ENCODE measurements around the gene ZSCAN30. TPM values are rescaled to one million over a fixed set of nuclear protein-coding genes. Genes with fewer than 3 reads are reported as not detected.

The ZSCAN30 gene
- total RNA-seq, 1 experiment from 2014 or later: 8.1 TPM

- no peak for DNase-seq (ENCODE audit: extremely low read depth, low read depth)
Measured at GRCh38 chr18:35283923-35284794, 5.9 kb downstream of the ZSCAN30 start.

GRCh38 chr18:35282353-35282752 is 7.7 kb downstream of the ZSCAN30 start:
- DNase-seq (ENCODE audit: extremely low read depth, low read depth): no peak

- DNase-seq (ENCODE audit: extremely low read depth, low read depth): no peak
Measured at GRCh38 chr18:35278969-35279368, 11.1 kb downstream of the ZSCAN30 start.

- no peak for DNase-seq (ENCODE audit: extremely low read depth, low read depth)
Measured at GRCh38 chr18:35278085-35278484, 11.9 kb downstream of the ZSCAN30 start.

- no peak for DNase-seq (ENCODE audit: extremely low read depth, low read depth)
Measured at GRCh38 chr18:35277633-35278032, 12.4 kb downstream of the ZSCAN30 start.

DNA sequence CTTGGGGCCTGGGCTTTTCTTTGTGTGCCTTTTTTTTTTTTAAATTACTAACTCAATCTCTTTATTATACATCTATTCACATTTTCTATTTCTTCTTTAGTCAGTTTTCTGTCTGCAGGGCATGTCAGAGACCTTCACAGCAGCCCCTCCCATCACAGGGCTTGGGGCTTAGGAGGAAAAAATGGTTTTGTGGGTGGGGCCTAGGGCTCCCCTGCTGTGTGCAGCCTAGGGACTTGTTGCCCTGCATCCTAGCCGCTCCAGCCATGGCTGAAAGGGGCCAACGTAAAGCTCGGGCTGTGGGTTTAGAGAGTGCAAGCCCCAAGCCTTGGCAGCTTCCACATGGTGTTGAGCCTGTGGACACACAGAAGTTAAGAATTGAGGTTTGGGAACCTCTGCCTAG is 13.8 kb downstream of the ZSCAN30 start:
- no peak for DNase-seq (ENCODE audit: extremely low read depth, low read depth)

GRCh38 chr18:35271656-35272055 is 18.4 kb downstream of the ZSCAN30 start:
- DNase-seq (ENCODE audit: extremely low read depth, low read depth): no peak

DNA sequence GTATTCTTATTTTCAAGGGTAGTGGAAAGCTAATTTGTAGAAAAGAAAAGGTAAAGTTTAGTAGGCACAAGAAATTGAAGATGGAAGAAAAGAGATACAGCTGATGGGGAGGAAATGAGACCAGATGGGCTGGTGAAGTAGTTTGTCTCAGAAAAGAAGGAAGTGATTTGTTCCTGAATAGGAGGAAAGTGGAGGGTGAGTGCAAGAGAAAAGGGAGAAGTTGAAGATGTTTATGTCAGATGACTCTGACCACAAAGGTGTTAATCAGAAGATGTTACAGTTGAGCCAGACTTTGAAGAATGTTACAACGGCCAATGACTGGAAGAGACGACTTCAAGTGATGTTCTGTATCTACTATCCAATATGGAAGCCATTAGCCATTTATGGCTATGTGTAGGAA is 21.2 kb downstream of the ZSCAN30 start:
- DNase-seq (ENCODE audit: extremely low read depth, low read depth): no peak

DNA sequence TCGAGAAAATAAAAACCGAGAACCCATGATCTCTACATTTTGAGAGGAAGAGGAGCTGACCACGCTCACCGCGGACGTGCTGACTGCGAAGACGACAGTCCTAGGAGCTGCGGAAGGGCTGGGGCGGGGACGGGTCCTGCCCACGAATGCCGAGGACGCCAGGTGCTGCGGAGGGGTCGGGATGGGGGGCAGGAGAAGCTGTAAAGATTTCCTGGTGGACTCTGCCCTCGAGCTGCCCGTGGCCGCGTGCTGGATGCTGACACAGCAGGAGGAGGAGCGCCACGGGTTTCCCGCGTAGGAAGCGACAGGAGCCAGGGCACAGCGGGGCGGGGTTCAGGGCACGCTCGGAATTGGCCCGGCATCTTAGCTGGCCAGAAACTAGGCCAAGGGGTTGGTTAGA is 22.2 kb downstream of the ZSCAN30 start:
- no peak for DNase-seq (ENCODE audit: extremely low read depth, low read depth)

- DNase-seq (ENCODE audit: extremely low read depth, low read depth): no peak
Measured at GRCh38 chr18:35267161-35267651, 22.8 kb downstream of the ZSCAN30 start.

DNA sequence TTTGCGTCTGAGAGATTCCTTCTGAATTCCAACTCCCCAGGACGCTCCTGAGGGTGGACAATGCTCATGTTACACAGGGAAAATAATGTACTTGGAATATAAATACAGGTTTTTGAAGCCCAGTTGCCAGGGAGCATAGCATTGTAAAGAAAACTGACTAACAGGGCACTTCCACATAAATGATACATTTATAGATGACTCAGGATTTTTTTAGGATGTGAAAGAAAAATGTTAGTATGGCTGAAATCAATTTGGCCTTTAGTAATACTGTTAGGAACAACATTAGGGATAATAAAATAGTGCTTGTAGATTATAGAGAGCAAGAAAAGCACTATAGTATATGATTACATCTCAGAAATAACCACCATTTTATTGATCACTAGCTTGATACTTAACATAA is 25.6 kb downstream of the ZSCAN30 start:
- DNase-seq (ENCODE audit: extremely low read depth, low read depth): no peak

GRCh38 chr18:35256947-35257346 is 33.1 kb downstream of the ZSCAN30 start:
- DNase-seq (ENCODE audit: extremely low read depth, low read depth): no peak

- no peak for DNase-seq (ENCODE audit: extremely low read depth, low read depth)
Measured at GRCh38 chr18:35253655-35254287, 36.3 kb downstream of the ZSCAN30 start.

- no peak for DNase-seq (ENCODE audit: extremely low read depth, low read depth)
Measured at GRCh38 chr18:35252466-35252865, 37.6 kb downstream of the ZSCAN30 start.

- DNase-seq (ENCODE audit: extremely low read depth, low read depth): no peak
Measured at GRCh38 chr18:35248429-35248828, 41.6 kb downstream of the ZSCAN30 start.

GRCh38 chr18:35247412-35248249 is 42.4 kb downstream of the ZSCAN30 start:
- no peak for DNase-seq (ENCODE audit: extremely low read depth, low read depth)

GRCh38 chr18:35246831-35247230 is 43.2 kb downstream of the ZSCAN30 start:
- DNase-seq (ENCODE audit: extremely low read depth, low read depth): no peak

DNA sequence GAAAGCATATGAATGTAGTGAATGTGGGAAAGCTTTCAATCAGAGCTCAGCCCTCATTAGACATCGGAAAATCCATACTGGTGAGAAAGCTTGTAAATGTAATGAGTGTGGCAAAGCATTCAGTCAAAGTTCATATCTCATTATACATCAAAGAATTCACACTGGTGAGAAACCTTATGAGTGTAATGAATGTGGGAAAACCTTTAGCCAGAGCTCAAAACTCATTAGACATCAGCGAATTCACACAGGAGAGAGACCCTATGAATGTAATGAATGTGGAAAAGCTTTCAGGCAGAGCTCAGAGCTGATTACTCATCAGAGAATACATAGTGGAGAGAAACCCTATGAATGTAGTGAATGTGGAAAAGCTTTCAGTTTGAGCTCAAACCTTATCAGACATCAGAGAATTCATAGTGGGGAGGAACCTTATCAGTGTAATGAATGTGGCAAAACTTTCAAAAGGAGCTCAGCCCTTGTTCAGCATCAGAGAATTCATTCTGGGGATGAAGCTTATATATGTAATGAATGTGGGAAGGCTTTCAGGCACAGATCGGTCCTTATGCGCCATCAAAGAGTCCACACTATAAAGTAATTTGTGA is 44.2 kb downstream of the ZSCAN30 start:
- DNase-seq (ENCODE audit: extremely low read depth, low read depth): no peak

- no peak for DNase-seq (ENCODE audit: extremely low read depth, low read depth)
Measured at GRCh38 chr18:35244671-35245070, 45.4 kb downstream of the ZSCAN30 start.

GRCh38 chr18:35242426-35242825 is 47.6 kb downstream of the ZSCAN30 start:
- no peak for DNase-seq (ENCODE audit: extremely low read depth, low read depth)

DNA sequence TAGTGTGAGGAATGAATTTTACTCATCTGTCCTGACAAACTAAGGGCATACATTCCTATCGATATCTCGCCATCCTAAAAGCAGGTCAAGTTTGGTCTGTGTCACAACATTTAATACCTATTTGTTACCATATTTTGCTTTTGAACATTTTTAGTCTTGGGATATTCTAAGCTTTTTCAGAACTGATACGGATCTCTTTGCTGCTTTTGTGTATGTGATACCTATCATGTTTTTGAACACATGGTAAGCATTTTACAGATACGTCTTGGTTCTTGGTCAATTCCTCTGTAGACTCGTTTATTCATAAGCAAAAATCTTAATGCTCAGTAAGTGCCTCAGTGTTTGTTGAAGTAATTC is 48.6 kb downstream of the ZSCAN30 start:
- no peak for DNase-seq (ENCODE audit: extremely low read depth, low read depth)
